B cell (primary cell): ENCODE results near the gene PLP2. TPM values are rescaled to one million over a fixed set of nuclear protein-coding genes. Genes with fewer than 3 reads are reported as not detected.

Experiments used
- ATAC-seq: fragments of 200-7000 bp; cut with Tn5 transposase; one replicate; pipeline ENCODE4 v1.10.0; 2021; ENCODE audit warnings: low read depth, mild to moderate bottlenecking, moderate number of reproducible peaks, moderate library complexity
- CTCF ChIA-PET: fragments of 350-600 bp; sonication (Branson Sonifier 250); formaldehyde crosslinking; loops from one replicate; lab custom pipeline; 2021; ENCODE audit warnings: antibody characterized with exemption, inconsistent platforms; lab: Charles Lee
- POLR2A ChIA-PET: fragments of 350-600 bp; sonication (Branson Sonifier 250); formaldehyde crosslinking; loops from one replicate; lab custom pipeline; 2021; ENCODE audit warnings: antibody characterized with exemption; lab: Charles Lee
- DNase-seq: peaks from one replicate; pipeline ENCODE4 v3.0.0; 2013
- H2AFZ ChIP-seq: 2 replicates; pipeline ENCODE4 v1.6.1; 2012; ENCODE audit warnings: mild to moderate bottlenecking, low read depth, low read length; ENCODE audit not compliant: insufficient read depth, poor library complexity, severe bottlenecking
- H3K27ac ChIP-seq, 2 donors: 1 replicate in 1 of 2; 2 replicates in 1 of 2; pipeline ENCODE4 v1.5.1; 2012 to 2013; ENCODE audit warnings: low read length in 2 of 2, mild to moderate bottlenecking in 2 of 2, moderate library complexity in 1 of 2
- H3K27me3 ChIP-seq, 4 experiments: fragments of 200-600 bp in 1 of 4; sonication (generic) in 1 of 4; replicated peaks in 1 of 4; 1 replicate in 2 of 4; 2 replicates in 2 of 4; pipeline versions ENCODE4 v1.6.1 to v1.7.0; 2013 to 2016; ENCODE audit warnings: low read length in 3 of 4, mild to moderate bottlenecking in 2 of 4, mixed read lengths in 1 of 4, moderate library complexity in 1 of 4; ENCODE audit not compliant: insufficient read depth in 4 of 4, control insufficient read depth in 3 of 4; ENCODE audit errors: control extremely low read depth in 1 of 4
- H3K36me3 ChIP-seq, 2 experiments: replicated peaks in 1 of 2; 1 replicate in 1 of 2; 2 replicates in 1 of 2; pipeline versions ENCODE4 v1.6.1 to v1.7.1; 2013; ENCODE audit warnings: low read length in 1 of 2; ENCODE audit not compliant: insufficient read depth in 2 of 2, control insufficient read depth in 1 of 2; ENCODE audit errors: control extremely low read depth in 1 of 2, extremely low read depth in 1 of 2
- H3K4me1 ChIP-seq, 2 donors: fragments of 200-600 bp in 1 of 2; sonication (generic) in 1 of 2; 1 replicate in 1 of 2; 2 replicates in 1 of 2; pipeline versions ENCODE4 v1.5.1 to v1.6.1; 2013 to 2017; ENCODE audit warnings: low read length in 2 of 2; ENCODE audit not compliant: control insufficient read depth in 2 of 2, insufficient read depth in 2 of 2
- H3K4me2 ChIP-seq: replicated peaks from 2 replicates; pipeline ENCODE3; 2012; ENCODE audit warnings: mild to moderate bottlenecking, low read depth, low read length; ENCODE audit not compliant: poor library complexity, severe bottlenecking
- H3K4me3 ChIP-seq, 5 experiments: fragments of 200-600 bp in 1 of 5; sonication (generic) in 1 of 5; 1 replicate in 3 of 5; 2 replicates in 2 of 5; pipeline versions ENCODE4 v1.5.1 to v1.7.0; 2011 to 2016; ENCODE audit warnings: low read length in 4 of 5, mild to moderate bottlenecking in 4 of 5, low read depth in 2 of 5, control low read depth in 1 of 5, moderate library complexity in 1 of 5; ENCODE audit not compliant: insufficient read depth in 1 of 5; ENCODE audit errors: control extremely low read depth in 1 of 5, extremely low read depth in 1 of 5
- H3K79me2 ChIP-seq: fragments of 200-600 bp; sonication (generic); one replicate; pipeline ENCODE4 v1.6.0; 2016; ENCODE audit warnings: low read length; ENCODE audit not compliant: control insufficient read depth, insufficient read depth
- H3K9ac ChIP-seq: fragments of 200-600 bp; sonication (generic); 2 replicates; pipeline ENCODE4 v1.6.1; 2017; ENCODE audit warnings: mild to moderate bottlenecking, low read length, moderate library complexity
- H3K9me3 ChIP-seq, 3 donors: one replicate each; pipeline versions ENCODE4 v1.6.1 to v1.7.1; 2013; ENCODE audit warnings: low read length in 2 of 3; ENCODE audit not compliant: control insufficient read depth in 2 of 3, insufficient read depth in 1 of 3; ENCODE audit errors: control extremely low read depth in 1 of 3
- H4K20me1 ChIP-seq: 2 replicates; pipeline ENCODE4 v1.6.0; 2012; ENCODE audit warnings: mild to moderate bottlenecking, low read length; ENCODE audit not compliant: insufficient read depth, control insufficient read depth, poor library complexity, severe bottlenecking
- H3K27ac Mint-ChIP-seq: one replicate; pipeline ENCODE4 v1.8.0; 2021; ENCODE audit warnings: mixed read lengths
- H3K27me3 Mint-ChIP-seq: one replicate; pipeline ENCODE4 v1.8.0; 2021; ENCODE audit warnings: mixed read lengths
- H3K4me1 Mint-ChIP-seq: one replicate; pipeline ENCODE4 v1.8.0; 2021; ENCODE audit warnings: mixed read lengths
- H3K4me3 Mint-ChIP-seq: one replicate; pipeline ENCODE4 v1.8.0; 2021; ENCODE audit warnings: mixed read lengths
- H3K9me3 Mint-ChIP-seq: one replicate; pipeline ENCODE4 v1.8.0; 2022; ENCODE audit warnings: mixed read lengths; ENCODE audit not compliant: insufficient read depth
- CTCF ChIP-seq: fragments of 200-600 bp; IDR thresholded peaks from one replicate; pipeline ENCODE4 v1.8.0; 2022; ENCODE audit warnings: antibody characterized with exemption, mild to moderate bottlenecking
- EZH2 ChIP-seq: IDR thresholded peaks from 2 replicates; pipeline ENCODE4 v1.6.1; 2012; ENCODE audit warnings: borderline replicate concordance, low read depth, mild to moderate bottlenecking, moderate library complexity, low read length; ENCODE audit not compliant: insufficient read depth, poor library complexity, severe bottlenecking
- WGBS: methylation state at CpG from one replicate; pipeline ENCODE4 v1.1.5; 2013; ENCODE audit warnings: missing lambda C conversion rate; ENCODE audit not compliant: insufficient coverage; 5-methylcytosine and 5-hydroxymethylcytosine counted together
- intact Hi-C: fragments of 100-400 bp; cut with micrococcal nuclease; formaldehyde crosslinking; loops from one replicate; pipeline ENCODE4 v1.10.0; 2022
- polyA plus RNA-seq: library from polyadenylated mRNA; depleted of rRNA; stranded (reverse); fragments of >200 nt; gene quantifications from 2 replicates; pipeline ENCODE4 v1.2.3, GENCODE V29; 2012
- total RNA-seq, 2 donors: library from RNA; stranded (reverse); fragments of 120-200 nt in 1 of 2; gene quantifications; 1 replicate in 1 of 2; 2 replicates in 1 of 2; pipeline versions ENCODE4 v1.2.3 to v1.2.4, GENCODE V29; 2013 to 2022

PLP2 gene
- total and polyA plus RNA-seq, 2 donors (not counting 1 experiment from before 2014, with no cell fraction given) = 194 to 214 TPM

GRCh38 chrX:49167740-49168108, 4.0 kb upstream of the PLP2 start:
- Histone ChIP-seq H3K27ac (peak overlapping the region; percentile 71 to 75), H3K4me3 (peak overlapping the region in 4 of 5 experiments; percentile 43 to 65 (median 50)), H4K20me1 (no peaks in the 10 kb centered on the region), H3K9me3 (no peaks in the 10 kb centered on the region), H3K27me3 (no peaks in the 10 kb centered on the region), H3K36me3 (no peaks in the 10 kb centered on the region), H3K9ac (peak overlapping the region; percentile 65), H3K4me2 (peak overlapping the region; percentile 87), H2AFZ (no peak overlapping the region), H3K4me1 (peaks cover 9 to 51% of the 10 kb centered on the region in 2 donors), H3K79me2 (no peaks in the 10 kb centered on the region)
- Mint-ChIP-seq H3K27me3 (no peaks in the 10 kb centered on the region), H3K9me3 (no peaks in the 10 kb centered on the region), H3K4me3 (peak overlapping the region; percentile 89), H3K4me1 (peaks cover 34% of the 10 kb centered on the region), H3K27ac (peak overlapping the region; percentile 92)
- DNase-seq (no peak), ATAC-seq (no peak)
- no CpG with 5 or more reads among the region's 3 CpGs for WGBS
- POLR2A ChIA-PET = interaction anchor here (0.8 to 2.6 kb wide), 4 partner anchors 10 to 88 kb away, joined by 3 to 12 read pairs (median 4); partner anchors contain the start of gene WDR45
- no peak for TF ChIP-seq CTCF
- TF ChIP-seq EZH2 = no peak
- CTCF ChIA-PET = interaction anchor here (0.7 to 2.2 kb wide), 8 partner anchors 9 to 63 kb away, joined by 3 to 13 read pairs (median 6); no protein-coding TSS in a partner anchor
- intact Hi-C loops = loop anchor here (1.0 to 5.0 kb wide), 3 partner anchors 17 to 231 kb away; partner anchors contain the start of gene GPKOW

- ChIA-PET POLR2A (interaction anchor here (1.4 to 2.5 kb wide), 2 partner anchors 17 to 18 kb away, joined by 4 to 13 read pairs; no protein-coding TSS in a partner anchor), CTCF (interaction anchor here (1.0 to 1.9 kb wide), 6 partner anchors 9 to 281 kb away, joined by 3 to 7 read pairs (median 4); no protein-coding TSS in a partner anchor)
- H2AFZ ChIP-seq = peak overlapping the region; percentile 65
- H3K4me2 ChIP-seq = peak overlapping the region; percentile 82
- peaks cover 9% of the 10 kb centered on the region for H4K20me1 ChIP-seq
- Mint-ChIP-seq H3K27me3 (no peaks in the 10 kb centered on the region), H3K4me3 (peak overlapping the region; percentile 90), H3K4me1 (peaks cover 44% of the 10 kb centered on the region), H3K27ac (peak overlapping the region; percentile 92), H3K9me3 (no peaks in the 10 kb centered on the region)
- H3K36me3 ChIP-seq = peaks cover 0 to 16% of the 10 kb centered on the region in 2 experiments
- peaks cover 15 to 45% of the 10 kb centered on the region in 2 donors for H3K4me1 ChIP-seq
- TF ChIP-seq CTCF (no peak), EZH2 (no peak)
- H3K27me3 ChIP-seq = no peaks in the 10 kb centered on the region
- intact Hi-C loops = loop anchor here (1.0 to 5.0 kb wide), 4 partner anchors 9 to 255 kb away; partner anchors contain the start of genes PIM2 and PRICKLE3
- H3K27ac ChIP-seq = peak overlapping the region; percentile 74 to 84
- no peaks in the 10 kb centered on the region for H3K9me3 ChIP-seq
- WGBS = 0% methylated on average over 10 of the region's 37 CpGs
- ATAC-seq = peak; percentile 75
- H3K4me3 ChIP-seq = peak overlapping the region; percentile 53 to 74 (median 71)
- H3K79me2 ChIP-seq = peaks cover 9% of the 10 kb centered on the region
- H3K9ac ChIP-seq = peak overlapping the region; percentile 77
- peak; percentile 81 for DNase-seq
Measured at GRCh38 chrX:49172280-49172780, 632 bp downstream of the PLP2 start.
